BLaER1 (cell line): ENCODE data around the gene GPRC5C.
A peak's percentile ranks its signal among the peaks of the same experiment; 100 is the strongest.

Source experiments
- H3K27ac ChIP-seq: shearing (Covaris generic); formaldehyde crosslinking; 2 replicates; pipeline ENCODE4 v1.8.1; 2022
- H3K27me3 ChIP-seq: shearing (Covaris generic); formaldehyde crosslinking; 2 replicates; pipeline ENCODE4 v1.8.1; 2022
- H3K36me3 ChIP-seq: shearing (Covaris generic); formaldehyde crosslinking; 2 replicates; pipeline ENCODE4 v1.8.1; 2022
- H3K4me1 ChIP-seq: shearing (Covaris generic); formaldehyde crosslinking; 2 replicates; pipeline ENCODE4 v1.8.1; 2022
- H3K4me2 ChIP-seq: shearing (Covaris generic); formaldehyde crosslinking; 2 replicates; pipeline ENCODE4 v1.8.1; 2022
- H3K4me3 ChIP-seq: shearing (Covaris generic); formaldehyde crosslinking; 2 replicates; pipeline ENCODE4 v1.8.1; 2022
- H3K9ac ChIP-seq: shearing (Covaris generic); formaldehyde crosslinking; 2 replicates; pipeline ENCODE4 v1.8.1; 2022
- H3K9me3 ChIP-seq: shearing (Covaris generic); formaldehyde crosslinking; 2 replicates; pipeline ENCODE4 v1.8.1; 2022
- H4K20me1 ChIP-seq: shearing (Covaris generic); formaldehyde crosslinking; 2 replicates; pipeline ENCODE4 v1.8.1; 2022
- Cebpa-rat ChIP-seq: shearing (Covaris generic); IDR thresholded peaks from 2 replicates; pipeline ENCODE4 v1.8.1; 2022

GPRC5C gene

GRCh38 chr17:74430706-74431567 is 951 bp upstream of the GPRC5C start:
- peaks cover 75% of the 10 kb centered on the region for H3K4me1 ChIP-seq
- H3K4me3 ChIP-seq, result peak overlapping the region; percentile 67
- TF ChIP-seq Cebpa-rat, result peak; percentile 20; the same call in 1 of the 2 replicates
- H3K4me2 ChIP-seq, result peak overlapping the region; percentile 100
- no peaks in the 10 kb centered on the region for H3K36me3 ChIP-seq
- peaks cover 6% of the 10 kb centered on the region; the same call in 1 of the 2 replicates for H4K20me1 ChIP-seq
- peak overlapping the region; percentile 67 for H3K9ac ChIP-seq
- H3K27ac ChIP-seq, result peak overlapping the region; percentile 59
- 0 out of 2 replicates have a peak, but pooled peaks cover 3% of the 10 kb centered on the region for H3K9me3 ChIP-seq
- peaks cover 47% of the 10 kb centered on the region for H3K27me3 ChIP-seq

- peak overlapping the region; percentile 100 for H3K4me2 ChIP-seq
- H3K4me3 ChIP-seq, result peak overlapping the region; percentile 67
- peaks cover 54% of the 10 kb centered on the region for H3K27me3 ChIP-seq
- H3K9me3 ChIP-seq, result peaks cover 17% of the 10 kb centered on the region
- peaks cover 61% of the 10 kb centered on the region for H3K4me1 ChIP-seq
- H3K27ac ChIP-seq, result no peak overlapping the region
- H4K20me1 ChIP-seq, result peaks cover 6% of the 10 kb centered on the region; the same call in 1 of the 2 replicates
- no peaks in the 10 kb centered on the region for H3K36me3 ChIP-seq
- no peak overlapping the region for H3K9ac ChIP-seq
- TF ChIP-seq Cebpa-rat, result no peak
These were observed 469 bp downstream of the GPRC5C start for GRCh38 chr17:74432424-74432690.

GRCh38 chr17:74432766-74433391 is 991 bp downstream of the GPRC5C start:
- Histone ChIP-seq H3K27ac (no peak overlapping the region), H3K4me2 (peak overlapping the region; percentile 100), H3K4me3 (peak overlapping the region; percentile 67), H3K9me3 (peaks cover 22% of the 10 kb centered on the region), H3K36me3 (no peaks in the 10 kb centered on the region), H3K27me3 (peaks cover 54% of the 10 kb centered on the region), H3K4me1 (peaks cover 55% of the 10 kb centered on the region), H4K20me1 (peaks cover 6% of the 10 kb centered on the region; the same call in 1 of the 2 replicates), H3K9ac (no peak overlapping the region)
- TF ChIP-seq Cebpa-rat, result no peak

DNA sequence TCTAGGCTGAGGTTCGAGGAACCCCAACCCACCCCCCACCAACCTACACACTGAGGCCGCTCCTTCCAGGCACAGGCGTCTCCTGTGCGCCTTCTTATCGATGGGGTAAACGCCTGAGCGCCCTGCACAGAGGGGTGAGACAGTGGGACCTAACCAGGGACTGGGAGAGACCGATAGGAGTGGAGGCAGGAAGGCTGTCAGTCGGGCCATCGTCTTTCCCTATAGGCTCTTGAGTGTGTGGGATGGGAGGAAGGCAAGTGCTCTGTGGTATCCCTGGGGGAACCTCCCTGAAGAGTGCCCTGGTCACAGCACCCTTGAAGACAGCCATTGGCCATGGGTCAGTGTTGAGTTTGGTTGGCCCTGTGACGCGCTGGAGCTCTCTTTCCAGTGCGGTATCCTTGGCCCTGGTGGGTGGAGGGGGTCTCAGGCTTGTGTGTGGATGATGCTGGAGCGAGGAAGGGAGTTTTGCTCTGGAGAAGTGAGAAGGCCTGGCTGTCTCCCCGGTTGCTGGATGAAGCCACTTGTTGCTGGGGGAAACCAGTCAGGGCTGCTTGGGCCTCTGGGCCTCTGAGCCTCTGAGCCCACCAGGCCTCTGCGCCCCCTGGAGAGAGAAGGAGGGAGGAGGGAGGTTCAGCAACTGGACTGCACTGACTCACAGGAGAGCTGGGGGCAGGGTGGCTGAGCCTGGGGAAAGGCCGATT is 1.7 kb downstream of the GPRC5C start:
- no peak for TF ChIP-seq Cebpa-rat
- no peaks in the 10 kb centered on the region for H3K36me3 ChIP-seq
- 0 out of 2 replicates have a peak overlapping the region, but pooled peaks have one; percentile 14 for H3K4me2 ChIP-seq
- H3K4me1 ChIP-seq, result peaks cover 49% of the 10 kb centered on the region
- H4K20me1 ChIP-seq, result peaks cover 6% of the 10 kb centered on the region; the same call in 1 of the 2 replicates
- H3K27ac ChIP-seq, result no peak overlapping the region
- no peak overlapping the region for H3K4me3 ChIP-seq
- H3K27me3 ChIP-seq, result peaks cover 54% of the 10 kb centered on the region
- no peak overlapping the region for H3K9ac ChIP-seq
- H3K9me3 ChIP-seq, result peaks cover 28% of the 10 kb centered on the region

- Histone ChIP-seq H4K20me1 (peaks cover 4% of the 10 kb centered on the region; the same call in 1 of the 2 replicates), H3K4me3 (no peak overlapping the region), H3K36me3 (no peaks in the 10 kb centered on the region), H3K27me3 (peaks cover 54% of the 10 kb centered on the region), H3K9ac (no peak overlapping the region), H3K27ac (no peak overlapping the region), H3K4me1 (peaks cover 36% of the 10 kb centered on the region), H3K9me3 (peaks cover 40% of the 10 kb centered on the region), H3K4me2 (no peak overlapping the region)
- no peak for TF ChIP-seq Cebpa-rat
These were observed 4.0 kb downstream of the GPRC5C start for GRCh38 chr17:74435775-74436359.

DNA sequence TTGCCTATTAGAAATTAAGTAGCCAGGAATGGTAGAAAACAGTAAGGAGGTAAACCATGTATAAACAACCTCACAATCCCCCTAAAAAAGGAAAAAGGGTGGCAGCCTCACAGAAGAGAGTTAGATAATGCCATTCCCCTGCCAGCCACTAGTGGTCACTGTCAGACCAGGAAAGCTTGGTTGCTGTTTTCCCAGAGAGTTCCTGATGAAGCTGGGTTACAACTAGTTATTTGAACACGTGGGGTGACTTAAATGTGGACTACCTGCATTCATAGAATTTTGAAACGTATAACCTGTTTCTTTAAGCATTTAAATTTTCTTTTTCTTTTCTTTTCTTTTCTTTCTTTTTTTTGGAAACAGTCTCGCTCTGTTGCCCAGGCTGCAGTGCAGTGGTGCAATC is 5.8 kb downstream of the GPRC5C start:
- Histone ChIP-seq H3K4me2 (no peak overlapping the region), H3K9ac (no peak overlapping the region), H3K36me3 (no peaks in the 10 kb centered on the region), H3K9me3 (peaks cover 40% of the 10 kb centered on the region), H4K20me1 (no peaks in the 10 kb centered on the region), H3K4me3 (no peak overlapping the region), H3K4me1 (peaks cover 26% of the 10 kb centered on the region), H3K27me3 (peaks cover 40% of the 10 kb centered on the region), H3K27ac (no peak overlapping the region)
- TF ChIP-seq Cebpa-rat, result no peak

GRCh38 chr17:74439691-74440567 is 8.0 kb downstream of the GPRC5C start:
- no peaks in the 10 kb centered on the region for H4K20me1 ChIP-seq
- no peaks in the 10 kb centered on the region for H3K36me3 ChIP-seq
- no peak for TF ChIP-seq Cebpa-rat
- H3K27me3 ChIP-seq, result peaks cover 18% of the 10 kb centered on the region
- peak overlapping the region; percentile 23; the same call in 1 of the 2 replicates for H3K4me2 ChIP-seq
- no peak overlapping the region for H3K4me3 ChIP-seq
- H3K9me3 ChIP-seq, result peaks cover 40% of the 10 kb centered on the region
- peaks cover 37% of the 10 kb centered on the region for H3K4me1 ChIP-seq
- H3K27ac ChIP-seq, result no peak overlapping the region
- H3K9ac ChIP-seq, result no peak overlapping the region

DNA sequence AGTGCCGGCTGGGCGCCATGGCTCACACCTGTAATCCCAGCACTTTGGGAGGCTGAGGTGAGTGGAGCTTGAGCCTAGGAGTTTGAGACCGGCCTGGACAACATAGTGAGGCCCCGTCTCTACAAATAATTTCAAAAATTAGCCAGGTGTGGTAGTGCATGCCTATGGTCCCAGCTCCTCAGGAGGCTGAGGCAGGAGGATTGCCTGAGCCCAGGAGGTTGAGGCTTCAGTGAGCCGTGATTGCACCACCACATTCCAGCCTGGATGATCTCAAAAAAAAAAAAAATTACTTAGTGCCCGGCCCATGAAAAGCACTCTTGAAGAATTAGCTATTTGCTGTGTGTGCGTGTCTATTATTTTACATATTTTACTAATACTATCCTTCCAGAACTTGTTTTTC is 9.6 kb downstream of the GPRC5C start:
- TF ChIP-seq Cebpa-rat, result no peak
- Histone ChIP-seq H4K20me1 (no peaks in the 10 kb centered on the region), H3K27ac (no peak overlapping the region), H3K27me3 (peaks cover 4% of the 10 kb centered on the region; the same call in 1 of the 2 replicates), H3K9ac (no peak overlapping the region), H3K4me3 (no peak overlapping the region), H3K36me3 (no peaks in the 10 kb centered on the region), H3K4me2 (no peak overlapping the region), H3K9me3 (peaks cover 32% of the 10 kb centered on the region), H3K4me1 (peaks cover 52% of the 10 kb centered on the region)

GRCh38 chr17:74442291-74442669 is 10.4 kb downstream of the GPRC5C start:
- H4K20me1 ChIP-seq, result no peaks in the 10 kb centered on the region
- TF ChIP-seq Cebpa-rat, result no peak
- H3K36me3 ChIP-seq, result no peaks in the 10 kb centered on the region
- H3K4me3 ChIP-seq, result no peak overlapping the region
- H3K27ac ChIP-seq, result no peak overlapping the region
- peak overlapping the region; percentile 93 for H3K4me2 ChIP-seq
- no peak overlapping the region for H3K9ac ChIP-seq
- H3K4me1 ChIP-seq, result peaks cover 59% of the 10 kb centered on the region
- H3K9me3 ChIP-seq, result peaks cover 24% of the 10 kb centered on the region
- peaks cover 6% of the 10 kb centered on the region; the same call in 1 of the 2 replicates for H3K27me3 ChIP-seq
